ENCODE data around the gene CD9. TPM values are rescaled to one million over a fixed set of nuclear protein-coding genes. Genes with fewer than 3 reads are reported as not detected.

Gene CD9
- total RNA-seq, 3 donors from 2014 or later, result 91.1 to 436 (median 243) TPM

- Histone ChIP-seq H3K4me3 (no peak overlapping the region), H3K36me3 (no peaks in the 10 kb centered on the region), H3K27ac (no peak overlapping the region), H3K9me3 (no peaks in the 10 kb centered on the region), H3K27me3 (no peaks in the 10 kb centered on the region), H3K4me1 (no peaks in the 10 kb centered on the region)
- intact Hi-C loops (cut with DNase I; ENCODE audit: low total_unique reads), result no loop called here
- DNase-seq (ENCODE audit: low spot score in 2 of 2), result no peak
- TF ChIP-seq, protein P1, sequence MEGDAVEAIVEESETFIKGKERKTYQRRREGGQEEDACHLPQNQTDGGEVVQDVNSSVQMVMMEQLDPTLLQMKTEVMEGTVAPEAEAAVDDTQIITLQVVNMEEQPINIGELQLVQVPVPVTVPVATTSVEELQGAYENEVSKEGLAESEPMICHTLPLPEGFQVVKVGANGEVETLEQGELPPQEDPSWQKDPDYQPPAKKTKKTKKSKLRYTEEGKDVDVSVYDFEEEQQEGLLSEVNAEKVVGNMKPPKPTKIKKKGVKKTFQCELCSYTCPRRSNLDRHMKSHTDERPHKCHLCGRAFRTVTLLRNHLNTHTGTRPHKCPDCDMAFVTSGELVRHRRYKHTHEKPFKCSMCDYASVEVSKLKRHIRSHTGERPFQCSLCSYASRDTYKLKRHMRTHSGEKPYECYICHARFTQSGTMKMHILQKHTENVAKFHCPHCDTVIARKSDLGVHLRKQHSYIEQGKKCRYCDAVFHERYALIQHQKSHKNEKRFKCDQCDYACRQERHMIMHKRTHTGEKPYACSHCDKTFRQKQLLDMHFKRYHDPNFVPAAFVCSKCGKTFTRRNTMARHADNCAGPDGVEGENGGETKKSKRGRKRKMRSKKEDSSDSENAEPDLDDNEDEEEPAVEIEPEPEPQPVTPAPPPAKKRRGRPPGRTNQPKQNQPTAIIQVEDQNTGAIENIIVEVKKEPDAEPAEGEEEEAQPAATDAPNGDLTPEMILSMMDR (IDR thresholded peaks at IDR 0.05), result no peak
- TF ChIP-seq POLR2A (IDR thresholded peaks at IDR 0.05), result no peak
- no peak for TF ChIP-seq POLR2AphosphoS5 (IDR thresholded peaks at IDR 0.05)
These were observed 34.8 kb upstream of the CD9 start for GRCh38 chr12:6165395-6165794.

- peak overlapping the region; percentile 69 to 85 for H3K27ac ChIP-seq
These were observed 33.4 kb upstream of the CD9 start for GRCh38 chr12:6166808-6167207.

DNA sequence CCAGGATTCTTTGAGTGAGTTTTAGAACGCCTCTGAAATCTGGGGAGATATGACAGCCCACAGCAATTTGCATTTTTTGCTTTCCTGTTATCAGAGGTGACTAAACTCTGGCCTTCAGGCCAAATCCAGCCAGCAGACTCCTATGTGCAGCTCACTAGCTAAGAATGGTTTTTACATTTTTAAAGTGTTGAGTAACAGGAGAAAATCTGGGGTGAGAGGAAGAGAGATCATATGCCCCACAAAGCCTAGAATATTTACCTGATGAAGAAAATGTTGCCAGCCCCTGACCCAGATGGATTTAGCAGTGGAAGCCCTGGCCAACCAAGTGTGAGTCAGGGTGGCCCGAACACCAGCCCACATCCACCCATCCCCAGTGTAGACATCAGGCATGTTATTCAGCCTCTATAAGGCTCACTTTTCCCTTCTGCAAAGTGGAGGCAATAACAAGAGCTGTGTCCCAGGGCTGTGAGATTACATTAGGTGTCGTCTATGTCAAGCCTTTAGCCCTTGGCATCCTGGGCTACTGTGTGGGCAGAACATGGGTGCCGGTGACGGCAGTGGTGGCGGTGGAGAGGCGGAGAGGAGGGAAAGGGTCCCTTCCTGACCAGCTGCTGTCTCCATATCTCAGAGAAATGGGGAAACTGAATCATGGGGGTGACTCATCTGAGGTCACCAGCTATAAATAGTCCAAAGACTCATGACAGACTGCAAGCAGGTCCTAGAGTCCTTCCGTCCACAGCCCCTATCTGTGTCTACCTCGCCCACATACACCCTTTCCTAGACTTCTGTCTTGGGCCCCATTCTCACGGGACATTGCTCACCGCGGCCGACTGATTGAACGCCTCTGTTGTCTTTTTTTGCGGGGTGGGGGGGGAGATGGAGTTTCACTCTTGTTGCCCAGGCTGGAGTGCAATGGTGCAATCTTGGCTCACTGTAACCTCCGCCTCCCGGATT lies 32.6 kb upstream of the CD9 start:
- Histone ChIP-seq H3K4me1 (no peaks in the 10 kb centered on the region), H3K27me3 (no peaks in the 10 kb centered on the region), H3K4me3 (no peak overlapping the region), H3K9me3 (no peaks in the 10 kb centered on the region), H3K36me3 (no peaks in the 10 kb centered on the region), H3K27ac (peak overlapping the region; percentile 69 to 85)
- TF ChIP-seq POLR2AphosphoS5 (IDR thresholded peaks at IDR 0.05) (peak in 2 of 3 donors; percentile 33 to 61), POLR2A (IDR thresholded peaks at IDR 0.05) (no peak)
- TF ChIP-seq, protein P1 (IDR thresholded peaks at IDR 0.05), result no peak
- intact Hi-C loops (cut with DNase I; ENCODE audit: low total_unique reads), result loop anchor here (2.0 kb wide), 1 partner anchor 51 kb away; no protein-coding TSS in a partner anchor
- no peak for DNase-seq (ENCODE audit: low spot score in 2 of 2)

More at GRCh38 chr12:6166808-6167207, 33.4 kb upstream of the CD9 start:
- intact Hi-C loops (cut with DNase I; ENCODE audit: low total_unique reads), result loop anchor here (2.0 kb wide), 1 partner anchor 52 kb away; no protein-coding TSS in a partner anchor
- H3K4me1 ChIP-seq, result no peaks in the 10 kb centered on the region
- no peak for DNase-seq (ENCODE audit: low spot score in 2 of 2)
- no peaks in the 10 kb centered on the region for H3K9me3 ChIP-seq
- TF ChIP-seq, protein P1 (IDR thresholded peaks at IDR 0.05), result no peak
- TF ChIP-seq POLR2AphosphoS5 (IDR thresholded peaks at IDR 0.05) (no peak), POLR2A (IDR thresholded peaks at IDR 0.05) (no peak)
- H3K27me3 ChIP-seq, result no peaks in the 10 kb centered on the region
- no peak overlapping the region for H3K4me3 ChIP-seq
- no peaks in the 10 kb centered on the region for H3K36me3 ChIP-seq

GRCh38 chr12:6171409-6172015 lies 28.7 kb upstream of the CD9 start:
- Histone ChIP-seq H3K9me3 (no peaks in the 10 kb centered on the region), H3K36me3 (no peaks in the 10 kb centered on the region), H3K27me3 (no peaks in the 10 kb centered on the region), H3K27ac (peak overlapping the region in 1 of 2 donors; percentile 61), H3K4me1 (no peaks in the 10 kb centered on the region), H3K4me3 (no peak overlapping the region)
- peak in 2 of 3 donors; percentile 27 to 57 for TF ChIP-seq POLR2AphosphoS5 (IDR thresholded peaks at IDR 0.05)
- no peak for TF ChIP-seq POLR2A (IDR thresholded peaks at IDR 0.05)
- TF ChIP-seq, protein P1 (IDR thresholded peaks at IDR 0.05), result no peak
- DNase-seq (ENCODE audit: low spot score in 2 of 2), result no peak
- intact Hi-C loops (cut with DNase I; ENCODE audit: low total_unique reads), result no loop called here

- no peaks in the 10 kb centered on the region for H3K36me3 ChIP-seq
- no peak for DNase-seq (ENCODE audit: low spot score in 2 of 2)
- no peak overlapping the region for H3K4me3 ChIP-seq
- H3K27me3 ChIP-seq, result no peaks in the 10 kb centered on the region
- peak overlapping the region in 1 of 2 donors; percentile 61 for H3K27ac ChIP-seq
- TF ChIP-seq, protein P1 (IDR thresholded peaks at IDR 0.05), result no peak
- TF ChIP-seq POLR2A (IDR thresholded peaks at IDR 0.05) (no peak), POLR2AphosphoS5 (IDR thresholded peaks at IDR 0.05) (peak in 1 of 3 donors; percentile 2)
- H3K4me1 ChIP-seq, result no peaks in the 10 kb centered on the region
- no peaks in the 10 kb centered on the region for H3K9me3 ChIP-seq
- intact Hi-C loops (cut with DNase I; ENCODE audit: low total_unique reads), result no loop called here
These were observed 28.1 kb upstream of the CD9 start for GRCh38 chr12:6172086-6172485.

All from breast epithelium (tissue), 4 donors.